Neural cell (in vitro differentiated cells): ENCODE measurements around the gene COL23A1. TPM values are rescaled to one million over a fixed set of nuclear protein-coding genes. Genes with fewer than 3 reads are reported as not detected.

Source experiments
- H2AFZ ChIP-seq: fragments of 200-600, 300-800 bp; sonication (generic), shearing (Covaris generic); 2 replicates; pipeline ENCODE4 v1.6.0; 2014; ENCODE audit warnings: low read depth, mild to moderate bottlenecking, antibody characterized with exemption, low read length, moderate library complexity
- H3F3A ChIP-seq: fragments of 200-600 bp; shearing (Covaris generic); 2 replicates; pipeline ENCODE4 v1.6.1; 2016; ENCODE audit warnings: mild to moderate bottlenecking, moderate library complexity, mixed read lengths, antibody characterized with exemption, low read length; ENCODE audit not compliant: insufficient read depth, poor library complexity, severe bottlenecking
- H3K27ac ChIP-seq: fragments of 200-600, 300-800 bp; sonication (generic), shearing (Covaris generic); 2 replicates; pipeline ENCODE4 v1.5.1; 2014; ENCODE audit warnings: mild to moderate bottlenecking, low read length, moderate library complexity
- H3K27me3 ChIP-seq: fragments of 300-800, 200-600 bp; sonication (generic), shearing (Covaris generic); 2 replicates; pipeline ENCODE4 v1.6.0; 2014; ENCODE audit warnings: mild to moderate bottlenecking, low read depth, low read length, moderate library complexity; ENCODE audit not compliant: insufficient read depth
- H3K36me3 ChIP-seq: fragments of 300-800, 200-600 bp; sonication (generic), shearing (Covaris generic); 2 replicates; pipeline ENCODE4 v1.5.1; 2014; ENCODE audit warnings: mild to moderate bottlenecking, antibody characterized with exemption, low read length, moderate library complexity; ENCODE audit not compliant: insufficient read depth
- H3K4me2 ChIP-seq: fragments of 300-800, 200-600 bp; sonication (generic), shearing (Covaris generic); 2 replicates; pipeline ENCODE4 v1.6.0; 2014; ENCODE audit warnings: mild to moderate bottlenecking, low read length
- H3K4me3 ChIP-seq: fragments of 300-800, 200-600 bp; sonication (generic), shearing (Covaris generic); 2 replicates; pipeline ENCODE4 v1.5.1; 2014; ENCODE audit warnings: mild to moderate bottlenecking, low read length, moderate library complexity
- H3K79me2 ChIP-seq: fragments of 200-600 bp; shearing (Covaris generic); replicated peaks from 2 replicates; pipeline ENCODE4 v1.6.0; 2014; ENCODE audit warnings: mild to moderate bottlenecking, low read length, moderate library complexity; ENCODE audit not compliant: insufficient read depth
- H3K9ac ChIP-seq: fragments of 300-800, 200-600 bp; sonication (generic), shearing (Covaris generic); 2 replicates; pipeline ENCODE4 v1.6.1; 2016; ENCODE audit warnings: mild to moderate bottlenecking, low read length, mixed read lengths
- H3K9me2 ChIP-seq: fragments of 200-600 bp; shearing (Covaris generic); 2 replicates; pipeline ENCODE4 v1.6.1; 2016; ENCODE audit warnings: mild to moderate bottlenecking, low read length, mixed read lengths; ENCODE audit not compliant: insufficient read depth
- H3K9me3 ChIP-seq: fragments of 200-600, 300-800 bp; sonication (generic), shearing (Covaris generic); 2 replicates; pipeline ENCODE4 v1.6.1; 2016; ENCODE audit warnings: mild to moderate bottlenecking, mixed run types, low read length, moderate library complexity, mixed read lengths
- H4K20me1 ChIP-seq: fragments of 200-600 bp; shearing (Covaris generic); 2 replicates; pipeline ENCODE4 v1.6.1; 2016; ENCODE audit warnings: mild to moderate bottlenecking, mixed run types; ENCODE audit not compliant: insufficient read depth
- CTCF ChIP-seq: fragments of 450-650 bp; IDR thresholded peaks from 2 replicates; pipeline ENCODE4 v1.5.1; 2014; ENCODE audit warnings: antibody characterized with exemption, mild to moderate bottlenecking, moderate library complexity; ENCODE audit not compliant: poor library complexity, severe bottlenecking
- EP300 ChIP-seq: fragments of 450-650 bp; conservative IDR thresholded peaks from 2 replicates; pipeline ENCODE4 v1.6.1; 2014; ENCODE audit warnings: antibody characterized with exemption, mild to moderate bottlenecking, moderate library complexity; ENCODE audit not compliant: poor library complexity, severe bottlenecking
- EZH2 ChIP-seq: fragments of 200-600, 300-800 bp; shearing (Covaris generic), sonication (generic); IDR thresholded peaks from 2 replicates; pipeline ENCODE4 v1.6.1; 2014; ENCODE audit warnings: antibody characterized with exemption, low read length, borderline replicate concordance, mild to moderate bottlenecking; ENCODE audit not compliant: insufficient read depth, poor library complexity, severe bottlenecking
- MXI1 ChIP-seq: fragments of 450-650 bp; conservative IDR thresholded peaks from 2 replicates; pipeline ENCODE4 v1.6.1; 2014; ENCODE audit warnings: antibody characterized with exemption, mild to moderate bottlenecking; ENCODE audit not compliant: poor library complexity, severe bottlenecking
- POLR2AphosphoS5 ChIP-seq: IDR thresholded peaks from 2 replicates; pipeline ENCODE4 v1.6.1; 2012
- RAD21 ChIP-seq: fragments of 450-650 bp; conservative IDR thresholded peaks from 2 replicates; pipeline ENCODE4 v1.6.1; 2014; ENCODE audit warnings: antibody characterized with exemption, mild to moderate bottlenecking, moderate library complexity
- REST ChIP-seq: IDR thresholded peaks from 2 replicates; pipeline ENCODE4 v1.6.1; 2012; ENCODE audit warnings: borderline replicate concordance
- SMC3 ChIP-seq: fragments of 450-650 bp; conservative IDR thresholded peaks from 2 replicates; pipeline ENCODE4 v1.6.1; 2014; ENCODE audit warnings: antibody characterized with exemption, mild to moderate bottlenecking, moderate library complexity; ENCODE audit not compliant: poor library complexity
- TAF1 ChIP-seq: IDR thresholded peaks from 2 replicates; pipeline ENCODE4 v1.6.1; 2012; ENCODE audit warnings: low read depth
- polyA plus RNA-seq: library from polyadenylated mRNA; depleted of rRNA; stranded (reverse); fragments of >200 nt; gene quantifications from 2 replicates; pipeline ENCODE4 v1.2.3, GENCODE V29; 2014

Gene COL23A1
- polyA plus RNA-seq, 1 donor from 2014 or later, result not detected

- Histone ChIP-seq H3K27me3 (peaks cover 5% of the 10 kb centered on the region), H3K9me2 (no peaks in the 10 kb centered on the region), H3K79me2 (no peaks in the 10 kb centered on the region), H3K9me3 (no peaks in the 10 kb centered on the region), H3K36me3 (no peaks in the 10 kb centered on the region), H4K20me1 (no peaks in the 10 kb centered on the region), H2AFZ (no peak overlapping the region), H3F3A (no peaks in the 10 kb centered on the region), H3K27ac (no peak overlapping the region), H3K4me2 (no peak overlapping the region), H3K4me3 (no peak overlapping the region), H3K9ac (no peak overlapping the region)
- TF ChIP-seq REST, result no peak
- no peak for TF ChIP-seq MXI1
- no peak for TF ChIP-seq CTCF
- TF ChIP-seq EP300, result no peak
- TF ChIP-seq EZH2, result no peak
- TF ChIP-seq SMC3, result no peak
- TF ChIP-seq RAD21, result no peak
- no peak for TF ChIP-seq TAF1
- no peak for TF ChIP-seq POLR2AphosphoS5
Measured at GRCh38 chr5:178555005-178555404, 35.2 kb downstream of the COL23A1 start.

GRCh38 chr5:178554311-178554710 lies 35.9 kb downstream of the COL23A1 start:
- no peaks in the 10 kb centered on the region for H3K9me2 ChIP-seq
- no peaks in the 10 kb centered on the region for H3K79me2 ChIP-seq
- H3K4me3 ChIP-seq, result no peak overlapping the region
- no peaks in the 10 kb centered on the region for H3K9me3 ChIP-seq
- H3K4me2 ChIP-seq, result no peak overlapping the region
- H4K20me1 ChIP-seq, result no peaks in the 10 kb centered on the region
- no peak overlapping the region for H3K27ac ChIP-seq
- no peaks in the 10 kb centered on the region for H3K36me3 ChIP-seq
- no peak overlapping the region for H3K9ac ChIP-seq
- no peaks in the 10 kb centered on the region for H3F3A ChIP-seq
- H3K27me3 ChIP-seq, result peaks cover 5% of the 10 kb centered on the region
- no peak overlapping the region for H2AFZ ChIP-seq
- TF ChIP-seq REST (no peak), RAD21 (no peak), TAF1 (no peak), CTCF (no peak), SMC3 (no peak), EP300 (no peak), POLR2AphosphoS5 (no peak), MXI1 (no peak), EZH2 (no peak)
